Fibroblast of lung (primary cell): ENCODE data around the gene CCNO. TPM values are rescaled to one million over a fixed set of nuclear protein-coding genes. Genes with fewer than 3 reads are reported as not detected.

ENCODE experiments used
- DNase-seq, 2 donors: peaks; one replicate each; pipeline versions ENCODE4 v3.0.0 to v3.0.0-alpha.2; 2010; ENCODE audit warnings: low read depth in 2 of 2
- H2AFZ ChIP-seq: 2 replicates; pipeline ENCODE4 v1.5.1; 2012; ENCODE audit warnings: low read length, control low read depth, inconsistent platforms
- H3K27ac ChIP-seq: 2 replicates; pipeline ENCODE4 v1.5.1; 2011; ENCODE audit warnings: low read length, control low read depth; ENCODE audit not compliant: insufficient read depth
- H3K27me3 ChIP-seq: 2 replicates; pipeline ENCODE4 v1.5.1; 2011; ENCODE audit warnings: mild to moderate bottlenecking, low read length; ENCODE audit not compliant: control insufficient read depth, insufficient read depth
- H3K36me3 ChIP-seq: 2 replicates; pipeline ENCODE4 v1.5.1; 2011; ENCODE audit warnings: low read length; ENCODE audit not compliant: control insufficient read depth, insufficient read depth
- H3K4me1 ChIP-seq: 2 replicates; pipeline ENCODE4 v1.5.1; 2011; ENCODE audit warnings: low read length; ENCODE audit not compliant: control insufficient read depth, insufficient read depth; ENCODE audit errors: extremely low read depth
- H3K4me2 ChIP-seq: 2 replicates; pipeline ENCODE4 v1.5.1; 2011; ENCODE audit warnings: low read length, control low read depth; ENCODE audit not compliant: insufficient read depth; ENCODE audit errors: extremely low read depth
- H3K4me3 ChIP-seq, 4 experiments: fragments of 200-600 bp in 1 of 4; sonication (generic) in 1 of 4; replicated peaks in 1 of 4; 2 replicates each; pipeline ENCODE4 v1.5.1; 2011 to 2016; ENCODE audit warnings: low read length in 4 of 4, low read depth in 3 of 4, mild to moderate bottlenecking in 3 of 4, control low read depth in 2 of 4, inconsistent platforms in 1 of 4, mixed read lengths in 1 of 4; ENCODE audit not compliant: insufficient read depth in 1 of 4; ENCODE audit errors: control extremely low read depth in 1 of 4
- H3K79me2 ChIP-seq: 2 replicates; pipeline ENCODE4 v1.5.1; 2012; ENCODE audit warnings: mild to moderate bottlenecking, low read length, inconsistent platforms; ENCODE audit not compliant: control insufficient read depth, insufficient read depth
- H3K9ac ChIP-seq: 2 replicates; pipeline ENCODE4 v1.5.1; 2011; ENCODE audit warnings: mild to moderate bottlenecking, low read length, control low read depth; ENCODE audit not compliant: insufficient read depth
- H3K9me3 ChIP-seq: 2 replicates; pipeline ENCODE4 v1.5.1; 2012; ENCODE audit warnings: low read depth, low read length; ENCODE audit not compliant: control insufficient read depth, insufficient read depth
- H4K20me1 ChIP-seq: 2 replicates; pipeline ENCODE4 v1.5.1; 2011; ENCODE audit warnings: low read length; ENCODE audit not compliant: control insufficient read depth, insufficient read depth; ENCODE audit errors: extremely low read depth
- CTCF ChIP-seq, 2 donors: IDR thresholded peaks in 1 of 2; conservative IDR thresholded peaks in 1 of 2; 1 replicate in 1 of 2; 2 replicates in 1 of 2; pipeline ENCODE4 v1.5.1; 2011 to 2012; ENCODE audit warnings: low read length in 2 of 2, control low read depth in 1 of 2, inconsistent platforms in 1 of 2, low read depth in 1 of 2, mild to moderate bottlenecking in 1 of 2
- EZH2 ChIP-seq: IDR thresholded peaks from 2 replicates; pipeline ENCODE4 v1.5.1; 2012; ENCODE audit warnings: low read length, control low read depth, mild to moderate bottlenecking; ENCODE audit errors: missing control alignments
- polyA plus RNA-seq, 2 donors: library from polyadenylated mRNA; depleted of rRNA in 1 of 2; stranded (reverse) in 1 of 2; unstranded in 1 of 2; fragments of >200 nt; gene quantifications; 2 replicates each; pipeline ENCODE4 v1.2.1, GENCODE V29; 2011 to 2012; ENCODE audit warnings: missing spikeins in 1 of 2
- total RNA-seq: library from RNA; depleted of rRNA; stranded (reverse); fragments of >200 nt; gene quantifications from 2 replicates; pipeline ENCODE4 v1.2.1, GENCODE V29; 2014

The CCNO gene
- total and polyA plus RNA-seq, 2 donors (not counting 1 experiment from before 2014, with no cell fraction given), result 0.03 TPM; not detected in 1

GRCh38 chr5:55223812-55224240 is 9.6 kb downstream of the CCNO start:
- no peak overlapping the region for H3K9ac ChIP-seq
- no peaks in the 10 kb centered on the region for H4K20me1 ChIP-seq
- TF ChIP-seq EZH2 (peak; percentile 11), CTCF (conservative IDR thresholded peaks at IDR 0.05 in 1 of 2, IDR thresholded peaks at IDR 0.05 in 1 of 2; ENCODE audit: low read depth in 1 of 2, low read length in 2 of 2) (no peak)
- no peaks in the 10 kb centered on the region for H3K9me3 ChIP-seq
- no peak overlapping the region for H3K4me3 ChIP-seq
- no peak overlapping the region for H3K27ac ChIP-seq
- no peaks in the 10 kb centered on the region for H3K79me2 ChIP-seq
- H2AFZ ChIP-seq, result no peak overlapping the region
- H3K4me2 ChIP-seq, result no peak overlapping the region
- H3K27me3 ChIP-seq, result peaks cover 88% of the 10 kb centered on the region
- H3K4me1 ChIP-seq, result peaks cover 2% of the 10 kb centered on the region
- no peak for DNase-seq
- no peaks in the 10 kb centered on the region for H3K36me3 ChIP-seq

- peaks cover 83% of the 10 kb centered on the region for H3K27me3 ChIP-seq
- H3K36me3 ChIP-seq, result no peaks in the 10 kb centered on the region
- H4K20me1 ChIP-seq, result no peaks in the 10 kb centered on the region
- TF ChIP-seq EZH2 (peak; percentile 82), CTCF (conservative IDR thresholded peaks at IDR 0.05 in 1 of 2, IDR thresholded peaks at IDR 0.05 in 1 of 2; ENCODE audit: low read depth in 1 of 2, low read length in 2 of 2) (no peak)
- DNase-seq, result no peak
- no peak overlapping the region for H3K27ac ChIP-seq
- H3K79me2 ChIP-seq, result no peaks in the 10 kb centered on the region
- H3K4me2 ChIP-seq, result peak overlapping the region; percentile 8
- H3K4me1 ChIP-seq, result peaks cover 2% of the 10 kb centered on the region
- no peaks in the 10 kb centered on the region for H3K9me3 ChIP-seq
- no peak overlapping the region for H2AFZ ChIP-seq
- H3K9ac ChIP-seq, result no peak overlapping the region
- H3K4me3 ChIP-seq, result no peak overlapping the region
Observed at GRCh38 chr5:55222985-55223811, 10.2 kb downstream of the CCNO start.

GRCh38 chr5:55222092-55222984 is 11.1 kb downstream of the CCNO start:
- DNase-seq, result no peak
- no peaks in the 10 kb centered on the region for H3K79me2 ChIP-seq
- H3K4me1 ChIP-seq, result peaks cover 2% of the 10 kb centered on the region
- TF ChIP-seq EZH2 (peak; percentile 95), CTCF (conservative IDR thresholded peaks at IDR 0.05 in 1 of 2, IDR thresholded peaks at IDR 0.05 in 1 of 2; ENCODE audit: low read depth in 1 of 2, low read length in 2 of 2) (no peak)
- no peak overlapping the region for H2AFZ ChIP-seq
- no peak overlapping the region for H3K4me2 ChIP-seq
- H3K9ac ChIP-seq, result no peak overlapping the region
- no peaks in the 10 kb centered on the region for H3K36me3 ChIP-seq
- H3K9me3 ChIP-seq, result no peaks in the 10 kb centered on the region
- H3K4me3 ChIP-seq, result no peak overlapping the region
- H4K20me1 ChIP-seq, result no peaks in the 10 kb centered on the region
- H3K27me3 ChIP-seq, result peaks cover 80% of the 10 kb centered on the region
- no peak overlapping the region for H3K27ac ChIP-seq
